ENCODE measurements around the gene TRH. TPM values are rescaled to one million over a fixed set of nuclear protein-coding genes. Genes with fewer than 3 reads are reported as not detected.
A peak's percentile ranks its signal among the peaks of the same experiment; 100 is the strongest.

TRH gene
- total and polyA plus RNA-seq, 9 of the 15 experiments (the other 6 are each of a cell fraction or from before 2014, with no cell fraction given), result not detected

- in situ Hi-C loops (cut with MboI) (loop anchor here (5.0 kb wide), 1 partner anchor 157 kb away; no protein-coding TSS in a partner anchor), intact Hi-C loops (cut with micrococcal nuclease) (loop anchor here (5.0 kb wide), 2 partner anchors 62 to 157 kb away; no protein-coding TSS in a partner anchor)
- CTCF ChIA-PET (ENCODE audit: low intra/inter-chr PET ratio), result no interaction called here
- no TSS peak for BruUV-seq (replicated peaks)
- no peak overlapping the region for H2AFZ ChIP-seq (ENCODE audit: low read depth, low read length)
- no peak for DNase-seq (ENCODE audit: extremely low read depth in 1 of 4, low spot score in 3 of 4)
- FAIRE-seq, result no peak
- POLR2A ChIA-PET, result no interaction called here
- TF ChIP-seq, protein P1, sequence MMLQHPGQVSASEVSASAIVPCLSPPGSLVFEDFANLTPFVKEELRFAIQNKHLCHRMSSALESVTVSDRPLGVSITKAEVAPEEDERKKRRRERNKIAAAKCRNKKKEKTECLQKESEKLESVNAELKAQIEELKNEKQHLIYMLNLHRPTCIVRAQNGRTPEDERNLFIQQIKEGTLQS (IDR thresholded peaks at IDR 0.05), result peak; percentile 46; the same call in 1 of the 2 replicates
- TF ChIP-seq, protein P1 (CRISPR knock-in tag; conservative IDR thresholded peaks at IDR 0.05), result no peak
- TF ChIP-seq KLF16 (IDR thresholded peaks at IDR 0.05), result peak; percentile 41; the same call in 1 of the 2 replicates
- TF ChIP-seq REST (IDR thresholded peaks at IDR 0.05; ENCODE audit: borderline replicate concordance), result peak; percentile 92
- TF ChIP-seq REST (CRISPR knock-in tag; IDR thresholded peaks at IDR 0.05; ENCODE audit: low read depth), result no peak
- TF ChIP-seq HOXB6 (CRISPR knock-in tag; IDR thresholded peaks at IDR 0.05; ENCODE audit: borderline replicate concordance), result no peak
- peak; percentile 43; the same call in 2 of the 3 replicates for ATAC-seq
- H3K4me3 ChIP-seq, result no peak overlapping the region
- WGBS (ENCODE audit: insufficient coverage, low coverage, missing lambda C conversion rate), result 0% methylated on average over 1 of the region's 3 CpGs
- no peak overlapping the region for H3K27ac ChIP-seq (ENCODE audit: extremely low read depth, low read depth, low read length)
- no peaks in the 10 kb centered on the region for H3K9me3 ChIP-seq (replicated peaks; ENCODE audit: control insufficient read depth, insufficient read depth, low read depth, low read length)
- no peaks in the 10 kb centered on the region for H3K9me1 ChIP-seq (ENCODE audit: control insufficient read depth, insufficient read depth, low read length)
- H3K36me3 ChIP-seq (ENCODE audit: control insufficient read depth, insufficient read depth, low read length), result no peaks in the 10 kb centered on the region
- H3K27me3 ChIP-seq (ENCODE audit: control insufficient read depth in 2 of 2, insufficient read depth in 2 of 2, low read length in 2 of 2), result peaks cover 5 to 10% of the 10 kb centered on the region in 2 experiments; a peak in 4 of 5 replicates
- H3K9ac ChIP-seq (ENCODE audit: insufficient read depth in 1 of 2, low read depth in 2 of 2, low read length in 2 of 2), result no peak overlapping the region
- no peaks in the 10 kb centered on the region for H3K79me2 ChIP-seq (ENCODE audit: control insufficient read depth, insufficient read depth, low read length)
- H3K4me1 ChIP-seq (replicated peaks in 1 of 2; ENCODE audit: control insufficient read depth in 2 of 2, insufficient read depth in 2 of 2, low read length in 2 of 2), result peaks cover 0 to 5% of the 10 kb centered on the region in 2 experiments; a peak in 2 of 5 replicates
- no peak overlapping the region for H3K4me2 ChIP-seq (ENCODE audit: insufficient read depth, low read length)
- no peaks in the 10 kb centered on the region for H4K20me1 ChIP-seq (replicated peaks; ENCODE audit: control insufficient read depth, insufficient read depth, low read length)
These were observed 34.4 kb upstream of the TRH start for GRCh38 chr3:129940086-129940485.

Measured in K562 (cell line).